ENCODE measurements around the gene COPG2. TPM values are rescaled to one million over a fixed set of nuclear protein-coding genes. Genes with fewer than 3 reads are reported as not detected.

Gene COPG2
- total RNA-seq, 1 experiment from 2014 or later, result 25.5 TPM

GRCh38 chr7:130458257-130458656, 210.3 kb downstream of the COPG2 start:
- Histone ChIP-seq H3K27ac (no peak overlapping the region), H3K9me2 (ENCODE audit: insufficient read depth) (no peaks in the 10 kb centered on the region), H2AFZ (no peak overlapping the region), H3K4me2 (no peak overlapping the region), H3F3A (ENCODE audit: insufficient read depth, low read depth) (no peaks in the 10 kb centered on the region), H3K4me3 (no peak overlapping the region), H3K9me3 (ENCODE audit: insufficient read depth, low read depth) (peaks cover 7% of the 10 kb centered on the region; the same call in 1 of the 2 replicates), H3K36me3 (ENCODE audit: low read depth) (no peaks in the 10 kb centered on the region), H4K20me1 (ENCODE audit: insufficient read depth) (no peaks in the 10 kb centered on the region), H3K79me2 (ENCODE audit: low read depth) (no peaks in the 10 kb centered on the region), H3K4me1 (replicated peaks; ENCODE audit: insufficient read depth) (no peaks in the 10 kb centered on the region), H3K27me3 (ENCODE audit: insufficient read depth, low read depth) (no peaks in the 10 kb centered on the region)
- TF ChIP-seq CTCF (conservative IDR thresholded peaks at IDR 0.05) (no peak), EZH2 (IDR thresholded peaks at IDR 0.05; ENCODE audit: low read depth) (no peak)
- intact Hi-C loops (cut with micrococcal nuclease; ENCODE audit: unreplicated experiment), result no loop called here
- no TSS peak for BruUV-seq (replicated peaks)
- CTCF ChIA-PET, result no interaction called here
- POLR2A ChIA-PET (ENCODE audit: unreplicated experiment), result no interaction called here
- no peak for DNase-seq

Small RNA genes lying within 50 kb of the gene (microRNA-seq; reads per million reads assigned to microRNA genes)
- gene MIR335 (ENCODE audit: borderline number of aligned reads, borderline replicate concordance), result 2,247 reads per million, percentile 82 among the genes with 10 or more reads in this experiment

Other genes with a start within 250 kb of the COPG2 start
- gene CEP41, start 227.7 kb downstream of the COPG2 start, total RNA-seq (2021), result 16.3 and 18.0 TPM in 2 replicates
- 41.7 and 76.9 TPM in 2 replicates for gene MEST, start 176.7 kb downstream of the COPG2 start, total RNA-seq (2021)
- not detected in 2 replicates for gene TSGA13, start 17.8 kb upstream of the COPG2 start, total RNA-seq (2021)
- gene KLF14, start 65.5 kb upstream of the COPG2 start, total RNA-seq (2021), result not detected in 2 replicates

Measured in PC-9 (cell line).